Urothelium cell line (cell line): ENCODE results near the gene KIAA1671.

ENCODE experiments used
- DNase-seq: peaks from one replicate; pipeline ENCODE4 v3.0.0; 2011; ENCODE audit warnings: low spot score, mixed read lengths
- FAIRE-seq: peaks from 2 replicates; lab custom pipeline; 2011; peaks lifted over from hg19 to GRCh38; lab: Jason Lieb, UNC

Gene KIAA1671

GRCh38 chr22:25061134-25061533, 108.6 kb downstream of the KIAA1671 start:
- FAIRE-seq (no peak), DNase-seq (no peak)

DNA sequence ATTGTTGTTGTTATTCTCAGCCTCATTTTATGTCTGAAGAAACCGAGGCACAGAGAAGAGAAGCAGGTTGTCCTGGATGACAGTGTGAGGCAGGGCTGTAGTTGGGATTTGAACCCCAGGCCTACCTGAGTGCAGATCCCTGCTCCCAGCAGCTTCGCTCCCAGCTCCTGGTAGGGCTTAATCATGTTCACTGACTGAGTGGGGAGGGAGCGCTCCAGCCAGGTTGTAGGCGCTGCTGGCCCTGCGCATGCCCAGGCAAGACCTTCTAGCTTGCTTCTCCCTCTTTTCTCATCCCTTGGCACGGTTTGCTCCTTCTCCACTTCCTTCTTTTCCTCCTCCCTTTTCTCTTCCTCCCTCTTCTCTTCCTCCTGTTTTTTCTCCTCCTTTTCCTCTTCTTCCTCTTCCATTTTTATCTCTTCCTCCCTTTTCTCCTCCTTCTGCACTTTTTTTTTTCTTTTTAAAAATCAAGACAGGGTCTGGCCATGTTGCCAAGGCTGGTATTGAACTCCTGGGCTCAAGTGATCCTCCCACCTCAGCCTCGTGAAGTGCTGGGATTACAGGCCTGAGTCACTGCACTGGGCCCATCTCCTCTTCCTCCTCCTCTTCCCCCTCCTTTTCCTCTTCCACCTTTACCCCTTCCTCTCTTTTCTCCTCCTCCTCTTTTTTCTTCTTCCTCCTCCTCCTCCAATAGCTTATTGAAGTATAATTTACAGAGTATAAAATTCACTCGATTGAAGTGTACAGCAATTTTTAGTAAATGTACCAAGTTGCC, 109.3 kb downstream of the KIAA1671 start:
- FAIRE-seq = no peak

DNA sequence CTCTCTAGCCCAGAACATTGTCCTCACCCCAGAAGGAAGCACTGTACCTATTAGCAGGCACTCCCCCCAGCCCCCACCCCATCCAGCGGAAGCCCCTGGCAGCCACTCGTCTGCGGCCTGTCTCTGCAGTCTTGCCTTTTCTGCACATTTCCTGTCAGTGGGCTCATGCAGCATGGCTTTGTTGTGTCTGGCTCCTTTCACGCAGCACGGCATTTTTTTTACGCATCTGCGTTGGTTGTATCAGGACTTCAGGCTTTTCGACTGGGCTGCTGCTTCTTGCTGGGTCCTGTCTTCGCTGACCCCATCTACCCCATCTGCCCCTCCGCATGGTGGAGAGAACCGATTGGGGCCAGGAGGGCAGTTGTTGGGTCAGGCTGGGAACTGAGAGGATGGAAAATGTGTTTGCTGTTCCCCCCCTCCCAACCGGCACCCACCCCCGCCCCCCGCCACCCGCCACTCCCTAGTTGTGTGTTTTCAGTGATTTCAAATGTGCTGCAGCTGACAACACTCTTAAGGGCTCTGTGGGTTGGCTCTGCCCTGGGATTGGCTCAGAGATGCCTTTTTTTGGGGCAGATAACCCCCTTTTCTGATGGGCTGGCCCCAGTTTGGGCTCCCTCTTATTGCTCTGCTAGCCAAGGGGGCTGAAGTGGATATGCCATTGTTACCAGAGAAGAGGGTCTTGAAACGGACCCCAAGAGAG, 110.0 kb downstream of the KIAA1671 start:
- DNase-seq (no peak), FAIRE-seq (peak; percentile 83)

More for the DNA sequence above, 109.3 kb downstream of the KIAA1671 start:
- no peak for DNase-seq

GRCh38 chr22:25064894-25065560, 112.5 kb downstream of the KIAA1671 start:
- DNase-seq (no peak), FAIRE-seq (peak; percentile 72)

GRCh38 chr22:25066861-25067435, 114.4 kb downstream of the KIAA1671 start:
- peak; percentile 62 for FAIRE-seq
- no peak for DNase-seq

DNA sequence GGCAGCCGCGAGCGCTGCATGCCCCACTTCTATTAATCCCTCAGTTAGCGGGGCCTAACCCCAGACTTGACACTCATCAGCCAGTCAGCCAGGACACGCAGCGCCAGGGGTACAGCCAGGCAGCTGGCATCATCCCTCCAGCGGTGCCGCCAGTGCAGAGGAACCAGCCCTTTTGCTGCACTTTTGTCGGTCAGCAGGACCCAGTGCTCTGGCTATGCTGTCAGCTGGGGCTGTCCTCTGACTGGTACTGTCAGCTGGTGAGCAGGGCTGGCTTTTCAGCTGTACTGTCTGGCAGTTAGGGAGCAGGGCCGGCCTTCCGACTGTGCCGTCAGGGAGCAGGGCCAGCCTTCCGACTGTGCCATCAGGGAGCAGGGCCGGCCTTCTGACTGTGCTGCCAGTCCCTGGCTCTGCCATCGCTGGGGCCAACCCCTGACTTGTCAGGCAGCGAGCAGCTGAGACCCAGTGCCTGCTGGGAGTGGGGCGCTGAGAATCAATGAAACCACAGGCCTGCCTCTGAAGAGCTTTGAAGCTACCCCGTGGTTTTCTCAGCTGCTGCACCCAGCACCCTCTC, 115.4 kb downstream of the KIAA1671 start:
- FAIRE-seq (peak; percentile 58), DNase-seq (no peak)

DNA sequence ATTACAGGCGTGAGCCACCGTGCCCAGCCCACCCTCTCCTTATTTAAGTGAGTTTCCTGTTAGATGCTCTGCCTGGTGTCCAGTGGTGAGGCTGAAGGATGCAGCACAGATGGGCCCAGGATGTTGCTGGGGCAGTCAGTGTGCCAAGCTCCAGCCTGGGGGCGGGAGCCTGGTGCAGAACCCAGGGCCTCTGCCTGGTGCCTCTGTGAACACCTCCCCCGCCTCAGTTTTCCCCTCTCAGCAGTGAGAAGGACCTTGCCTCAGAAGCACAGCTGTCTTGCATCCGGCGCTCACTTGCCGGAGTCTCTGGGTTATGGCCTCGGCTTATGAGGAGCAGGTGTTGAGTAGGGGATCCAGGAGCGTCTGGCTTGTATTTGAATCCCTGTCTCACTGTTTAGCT, 116.2 kb downstream of the KIAA1671 start:
- FAIRE-seq (no peak), DNase-seq (no peak)

DNA sequence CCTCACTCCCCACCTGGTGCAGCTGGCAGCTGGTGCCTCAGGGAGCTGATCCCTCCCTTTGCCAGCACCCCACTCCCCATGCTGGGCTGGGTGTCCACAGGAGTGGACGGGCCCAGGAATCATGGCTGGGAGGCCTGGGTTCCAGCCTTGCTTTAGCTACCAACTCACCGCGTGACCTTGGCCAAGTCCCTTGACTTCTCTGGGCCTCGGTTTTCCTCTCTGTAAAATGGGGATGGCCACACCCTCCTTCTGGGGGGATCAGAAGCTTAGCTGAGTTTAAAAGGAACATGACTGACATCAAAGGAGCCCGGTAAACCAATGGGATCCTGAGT, 116.9 kb downstream of the KIAA1671 start:
- DNase-seq (no peak), FAIRE-seq (no peak)

- DNase-seq = no peak
- FAIRE-seq = peak; percentile 99
Observed at GRCh38 chr22:25069758-25070481, 117.4 kb downstream of the KIAA1671 start.

- FAIRE-seq (no peak), DNase-seq (no peak)
Observed at GRCh38 chr22:25070956-25071355, 118.4 kb downstream of the KIAA1671 start.

DNA sequence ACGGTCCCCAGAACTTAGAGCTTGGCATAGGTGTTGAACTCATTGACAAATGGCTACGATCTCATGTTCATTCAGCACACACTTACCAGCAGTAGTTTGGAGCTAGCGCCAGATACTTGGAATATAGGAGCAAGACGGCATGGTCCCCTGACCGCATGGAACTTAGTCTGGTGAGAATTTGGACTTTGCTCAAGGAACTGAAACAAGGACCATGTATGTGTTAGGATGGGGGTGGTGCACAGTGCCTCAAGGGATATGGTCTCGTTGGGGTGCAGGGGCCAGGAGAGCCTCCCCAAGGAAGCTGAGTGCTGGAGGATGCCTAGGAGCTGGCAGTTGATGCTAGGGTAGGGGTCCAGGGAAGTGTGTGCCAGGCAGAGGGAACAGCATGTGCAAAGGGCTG, 119.2 kb downstream of the KIAA1671 start:
- no peak for DNase-seq
- peak; percentile 83 for FAIRE-seq

GRCh38 chr22:25072406-25072805, 119.9 kb downstream of the KIAA1671 start:
- DNase-seq (no peak), FAIRE-seq (no peak)

DNA sequence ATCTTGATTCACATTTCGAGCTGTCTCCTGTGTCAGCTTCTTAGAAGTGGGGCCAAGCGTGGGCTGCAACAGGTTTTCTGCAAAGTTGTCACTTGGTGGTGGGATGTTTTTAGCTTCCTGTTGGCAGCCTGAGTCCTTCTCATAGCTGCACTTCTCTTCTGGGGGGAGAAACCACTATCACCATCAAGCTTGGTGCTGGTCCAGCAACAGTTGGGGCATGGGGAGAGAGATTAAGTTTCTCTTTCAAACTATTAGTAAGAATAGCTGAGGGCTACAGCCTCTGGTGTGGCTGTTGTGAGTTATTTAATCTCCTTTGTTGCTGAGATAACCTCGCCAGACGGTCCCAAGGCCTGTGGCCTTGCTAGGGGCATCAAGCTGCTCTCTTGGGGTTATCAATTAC, 123.8 kb downstream of the KIAA1671 start:
- FAIRE-seq (peak; percentile 71), DNase-seq (no peak)

DNA sequence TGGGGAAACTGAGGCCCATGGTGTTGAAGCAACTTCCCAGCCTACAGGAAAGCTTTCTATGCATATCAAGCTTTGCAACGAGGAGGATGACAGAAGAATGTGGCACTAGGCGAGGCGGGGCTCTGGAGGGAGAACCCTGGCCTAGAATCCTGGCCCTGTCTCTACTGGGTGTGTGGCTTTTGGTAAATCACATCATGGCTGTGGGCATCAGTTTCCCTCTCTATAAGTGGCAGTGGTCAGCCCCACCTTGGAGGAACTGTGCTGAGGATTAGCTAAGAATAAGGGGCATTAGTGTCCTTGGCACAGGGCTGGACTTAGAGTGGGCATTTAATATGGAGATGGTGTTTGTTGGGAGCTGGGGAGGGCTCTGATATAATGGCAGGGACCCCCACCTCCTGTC, 124.5 kb downstream of the KIAA1671 start:
- FAIRE-seq (peak; percentile 78), DNase-seq (no peak)

DNA sequence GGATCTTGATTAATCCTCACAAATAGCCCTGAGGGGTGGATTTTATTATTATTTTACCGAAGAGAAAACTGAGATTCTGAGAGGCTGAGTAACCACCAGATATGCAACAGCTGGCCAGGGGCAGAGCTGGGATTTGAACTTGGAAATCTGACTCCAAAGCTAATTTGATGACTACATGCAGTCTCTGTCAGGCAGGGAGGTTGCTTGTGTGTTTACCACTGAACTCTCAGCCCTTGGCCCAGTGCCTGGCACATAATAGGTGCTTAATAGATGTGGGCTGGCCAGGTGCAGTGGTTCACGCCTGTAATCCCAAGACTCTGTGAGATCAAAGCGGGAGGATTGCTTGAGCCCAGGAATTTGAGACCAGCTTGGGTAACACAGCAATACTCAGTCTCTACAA, 125.4 kb downstream of the KIAA1671 start:
- FAIRE-seq (peak; percentile 89), DNase-seq (no peak)

DNA sequence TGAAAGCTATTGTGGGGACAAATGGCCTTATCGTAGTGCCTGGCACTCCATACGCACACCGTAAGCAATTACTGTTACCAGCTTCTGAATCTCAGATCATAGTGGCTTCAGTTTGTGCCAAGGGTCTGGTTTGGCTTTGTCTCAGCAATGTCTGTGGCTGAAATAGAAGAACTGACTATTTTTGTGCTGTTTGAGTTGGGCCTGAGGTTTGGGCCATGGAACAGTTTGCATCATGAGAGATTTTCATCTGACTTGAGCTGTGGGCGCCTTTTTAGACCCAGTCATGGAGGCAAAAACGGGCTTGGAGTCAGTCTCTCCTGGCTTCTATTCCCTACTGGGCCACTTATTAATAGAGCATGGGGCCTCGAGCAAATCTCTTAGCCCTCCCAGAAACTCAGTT, 126.1 kb downstream of the KIAA1671 start:
- DNase-seq (no peak), FAIRE-seq (peak; percentile 46)

DNA sequence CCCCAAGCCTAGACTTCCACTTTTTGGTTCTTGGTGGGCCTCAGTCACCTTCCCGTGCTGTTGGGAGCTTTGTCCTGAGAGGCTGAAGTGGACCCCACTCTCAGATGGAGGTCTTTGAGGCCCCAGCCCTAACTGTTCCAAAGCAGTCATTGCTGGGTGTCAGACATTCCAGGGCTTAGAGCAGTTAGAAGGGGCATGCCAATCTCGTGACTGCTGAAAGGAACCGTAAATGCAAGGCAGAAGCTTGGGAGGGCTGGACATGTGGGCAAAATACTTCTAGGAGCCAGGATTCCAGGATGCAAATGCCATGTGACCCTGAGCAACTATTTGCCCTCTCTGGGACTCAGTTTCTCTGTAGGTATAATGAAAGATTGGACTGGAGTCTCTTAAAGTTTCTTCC, 128.3 kb downstream of the KIAA1671 start:
- DNase-seq (no peak), FAIRE-seq (no peak)

GRCh38 chr22:25081409-25081824, 128.9 kb downstream of the KIAA1671 start:
- FAIRE-seq = peak; percentile 90
- peak; percentile 88 for DNase-seq

GRCh38 chr22:25082096-25082495, 129.6 kb downstream of the KIAA1671 start:
- FAIRE-seq (peak; percentile 87), DNase-seq (no peak)

DNA sequence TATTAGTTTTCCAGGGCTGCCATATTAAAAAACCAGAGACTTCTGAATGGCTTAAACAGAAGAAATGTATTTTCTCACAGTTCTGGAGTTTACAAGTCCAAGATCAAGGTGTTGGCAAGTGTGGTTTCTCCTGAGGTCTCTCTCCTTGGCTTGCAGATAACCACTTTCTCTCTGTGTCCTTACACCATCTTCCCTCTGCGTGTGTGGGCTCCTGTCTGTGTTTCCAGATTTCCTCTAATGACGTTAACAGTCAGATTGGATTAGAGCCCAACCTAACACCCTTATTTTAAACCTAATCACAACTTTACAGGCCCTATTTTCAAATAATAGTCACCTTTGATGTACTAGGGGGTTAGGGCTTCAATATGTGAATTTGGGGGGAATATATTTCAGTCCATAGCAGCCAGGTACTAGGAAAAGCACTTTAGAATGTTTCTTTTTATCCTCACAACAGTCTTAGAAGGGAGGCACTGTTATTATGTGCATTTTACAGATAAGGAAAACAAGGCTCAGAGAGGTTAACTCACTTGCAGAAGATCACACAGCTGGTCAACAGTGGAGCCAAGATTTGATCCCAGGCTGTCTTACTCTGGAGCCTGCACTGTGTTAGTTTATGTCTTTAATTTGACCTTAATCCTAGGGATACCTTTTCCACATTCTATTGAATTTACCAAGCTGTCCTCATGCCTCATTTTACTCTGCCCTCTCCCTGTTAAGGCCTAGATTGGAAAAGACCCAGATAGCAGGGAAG, 130.7 kb downstream of the KIAA1671 start:
- FAIRE-seq (peak; percentile 69), DNase-seq (no peak)
